ENCODE results near the gene CARD11. TPM values are rescaled to one million over a fixed set of nuclear protein-coding genes. Genes with fewer than 3 reads are reported as not detected.
A peak's percentile ranks its signal among the peaks of the same experiment; 100 is the strongest.

The CARD11 gene
- total and polyA plus RNA-seq, 2 of the 4 experiments (the other 2 are of a cell fraction): 0.18 to 0.26 TPM

DNA sequence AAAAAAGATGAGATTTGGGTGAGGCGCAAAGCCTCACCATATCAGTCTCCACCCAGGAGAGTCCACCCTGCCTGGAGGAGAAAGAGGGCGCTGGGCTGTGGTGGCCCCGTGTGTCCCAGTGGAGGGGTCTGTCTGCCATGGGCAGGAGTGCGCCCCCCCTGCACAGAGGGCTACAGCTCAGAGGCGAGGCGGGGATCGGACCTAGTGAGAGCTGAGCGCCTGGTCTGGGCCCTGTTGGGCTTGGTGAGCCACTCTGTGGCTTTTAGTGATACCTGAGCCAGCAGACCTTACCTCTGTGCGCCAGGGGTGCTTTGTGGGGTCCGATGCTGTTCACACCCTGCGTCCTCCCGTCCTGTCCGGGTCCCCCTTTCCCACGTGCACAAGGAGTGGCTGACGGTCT is 173.7 kb downstream of the CARD11 start:
- BruUV-seq (replicated peaks): no TSS peak

More for the DNA sequence above, 173.7 kb downstream of the CARD11 start:
- ATAC-seq (ENCODE audit: low read depth) (no peak), DNase-seq (no peak)
- 98% methylated on average over 7 of the region's 15 CpGs; no CpG with 5 or more reads in 1 of the 2 experiments for WGBS, 2 experiments (ENCODE audit: extremely low coverage in 2 of 2, insufficient read length in 1 of 2)
- CTCF ChIA-PET: no interaction called here
- Histone ChIP-seq H2AK5ac (ENCODE audit: low read depth, low read length) (0 out of 2 replicates have a peak overlapping the region, but pooled peaks have one; percentile 21), H4K91ac (ENCODE audit: insufficient read depth, low read depth, low read length) (no peak overlapping the region), H2BK120ac (ENCODE audit: low read depth, low read length) (no peak overlapping the region), H3K4me1 (ENCODE audit: control insufficient read depth, insufficient read depth, low read length) (peaks cover 6% of the 10 kb centered on the region), H3K4ac (ENCODE audit: low read depth, low read length) (no peak overlapping the region; the same call in 1 of the 2 replicates), H3K27me3 (ENCODE audit: control insufficient read depth, insufficient read depth, low read length) (no peaks in the 10 kb centered on the region), H3K79me1 (ENCODE audit: low read depth in 1 of 2, low read length in 2 of 2) (no peaks in the 10 kb centered on the region), H4K20me1 (ENCODE audit: insufficient read depth, low read length) (peaks cover 9% of the 10 kb centered on the region), H3K56ac (ENCODE audit: extremely low read depth, insufficient read depth, low read length) (no peak overlapping the region), H3K4me2 (ENCODE audit: low read depth, low read length) (no peak overlapping the region), H2BK15ac (ENCODE audit: low read depth, low read length) (no peak overlapping the region), H3K9ac (ENCODE audit: low read depth, low read length) (no peak overlapping the region), H2AFZ (replicated peaks; ENCODE audit: low read length, poor library complexity) (peak overlapping the region; percentile 75), H3K14ac (replicated peaks; ENCODE audit: low read depth, low read length) (peak overlapping the region; percentile 59; the same call in 1 of the 2 replicates), H4K5ac (ENCODE audit: low read depth, low read length) (no peak overlapping the region), H3K9me3 (ENCODE audit: control insufficient read depth, insufficient read depth, low read length) (no peaks in the 10 kb centered on the region), H3K27ac (ENCODE audit: insufficient read depth, low read length) (no peak overlapping the region), H2AK9ac (replicated peaks; ENCODE audit: low read depth, low read length, poor library complexity) (peak overlapping the region; percentile 26), H3K36me3 (ENCODE audit: control insufficient read depth, insufficient read depth, low read length) (no peaks in the 10 kb centered on the region), H4K8ac (ENCODE audit: low read depth in 2 of 2, low read length in 2 of 2) (peak overlapping the region; percentile 75 to 76; a peak in 1 of 4 replicates), H3K9me1 (ENCODE audit: insufficient read depth, low read length) (peaks cover 23% of the 10 kb centered on the region), H2BK5ac (ENCODE audit: low read depth, low read length, poor library complexity, severe bottlenecking) (no peak overlapping the region), H2BK20ac (ENCODE audit: low read depth, low read length) (no peak overlapping the region), H3K23ac (ENCODE audit: low read depth, low read length) (no peak overlapping the region), H3K4me3 (ENCODE audit: insufficient read depth, low read depth, low read length) (no peak overlapping the region), H3K18ac (ENCODE audit: low read depth, low read length) (no peak overlapping the region)
- in situ Hi-C loops (cut with MboI; ENCODE audit: low sequenced_read_pairs) (loop anchor here (25.0 kb wide), 2 partner anchors 1767 to 1892 kb away; no protein-coding TSS in a partner anchor), dilution Hi-C loops (cut with HindIII; ENCODE audit: low sequenced_read_pairs, unreplicated experiment) (no loop called here), intact Hi-C loops (cut with micrococcal nuclease) (loop anchor here (5.0 to 10.0 kb wide), 2 partner anchors 565 to 1762 kb away; no protein-coding TSS in a partner anchor)
- no peak for TF ChIP-seq RFX5 (IDR thresholded peaks at IDR 0.05; ENCODE audit: low read depth, low read length)
- TF ChIP-seq ELK1 (IDR thresholded peaks at IDR 0.05; ENCODE audit: borderline replicate concordance, low read depth, low read length): no peak
- no peak for TF ChIP-seq SMC3 (IDR thresholded peaks at IDR 0.05; ENCODE audit: low read depth, low read length)
- no peak for TF ChIP-seq RAD21 (IDR thresholded peaks at IDR 0.05; ENCODE audit: low read length)
- TF ChIP-seq CTCF (conservative IDR thresholded peaks at IDR 0.05; ENCODE audit: low read depth, low read length): no peak
- no peak for TF ChIP-seq CEBPB (IDR thresholded peaks at IDR 0.05; ENCODE audit: low read depth, low read length)
- TF ChIP-seq RCOR1 (IDR thresholded peaks at IDR 0.05; ENCODE audit: insufficient replicate concordance, low read length): no peak
- TF ChIP-seq BHLHE40 (IDR thresholded peaks at IDR 0.05; ENCODE audit: low read depth, low read length): no peak
- no peak for TF ChIP-seq MAZ (IDR thresholded peaks at IDR 0.05; ENCODE audit: borderline replicate concordance, low read depth, low read length)
- TF ChIP-seq, protein P1, sequence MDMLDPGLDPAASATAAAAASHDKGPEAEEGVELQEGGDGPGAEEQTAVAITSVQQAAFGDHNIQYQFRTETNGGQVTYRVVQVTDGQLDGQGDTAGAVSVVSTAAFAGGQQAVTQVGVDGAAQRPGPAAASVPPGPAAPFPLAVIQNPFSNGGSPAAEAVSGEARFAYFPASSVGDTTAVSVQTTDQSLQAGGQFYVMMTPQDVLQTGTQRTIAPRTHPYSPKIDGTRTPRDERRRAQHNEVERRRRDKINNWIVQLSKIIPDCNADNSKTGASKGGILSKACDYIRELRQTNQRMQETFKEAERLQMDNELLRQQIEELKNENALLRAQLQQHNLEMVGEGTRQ (IDR thresholded peaks at IDR 0.05; ENCODE audit: low read depth, low read length): no peak
- no peak for TF ChIP-seq POLR2A (IDR thresholded peaks at IDR 0.05; ENCODE audit: low read depth, low read length)
- TF ChIP-seq NFE2L2 (IDR thresholded peaks at IDR 0.05; ENCODE audit: low read depth, low read length): no peak
- TF ChIP-seq FOS (IDR thresholded peaks at IDR 0.05; ENCODE audit: low read depth, low read length): no peak
- POLR2A ChIA-PET (ENCODE audit: unreplicated experiment): no interaction called here

All from IMR-90 (cell line).